ENCODE results near the gene FBXO10.

FBXO10 gene

GRCh38 chr9:37534901-37535300, 41.3 kb downstream of the FBXO10 start:
- H3K27ac ChIP-seq = no peak overlapping the region
- no peaks in the 10 kb centered on the region for H3K4me1 ChIP-seq
- H3K4me2 ChIP-seq (ENCODE audit: low read length) = no peak overlapping the region
- H3K4me3 ChIP-seq (ENCODE audit: low read depth, low read length) = no peak overlapping the region
- no peaks in the 10 kb centered on the region for H3K27me3 ChIP-seq (ENCODE audit: control insufficient read depth, insufficient read depth, low read length)
- no peaks in the 10 kb centered on the region for H3K36me3 ChIP-seq (ENCODE audit: control insufficient read depth, insufficient read depth, low read length)
- no peak overlapping the region for H3K9ac ChIP-seq
- no peaks in the 10 kb centered on the region for H3K79me2 ChIP-seq
- H2AFZ ChIP-seq = no peak overlapping the region
- TF ChIP-seq, protein P1, sequence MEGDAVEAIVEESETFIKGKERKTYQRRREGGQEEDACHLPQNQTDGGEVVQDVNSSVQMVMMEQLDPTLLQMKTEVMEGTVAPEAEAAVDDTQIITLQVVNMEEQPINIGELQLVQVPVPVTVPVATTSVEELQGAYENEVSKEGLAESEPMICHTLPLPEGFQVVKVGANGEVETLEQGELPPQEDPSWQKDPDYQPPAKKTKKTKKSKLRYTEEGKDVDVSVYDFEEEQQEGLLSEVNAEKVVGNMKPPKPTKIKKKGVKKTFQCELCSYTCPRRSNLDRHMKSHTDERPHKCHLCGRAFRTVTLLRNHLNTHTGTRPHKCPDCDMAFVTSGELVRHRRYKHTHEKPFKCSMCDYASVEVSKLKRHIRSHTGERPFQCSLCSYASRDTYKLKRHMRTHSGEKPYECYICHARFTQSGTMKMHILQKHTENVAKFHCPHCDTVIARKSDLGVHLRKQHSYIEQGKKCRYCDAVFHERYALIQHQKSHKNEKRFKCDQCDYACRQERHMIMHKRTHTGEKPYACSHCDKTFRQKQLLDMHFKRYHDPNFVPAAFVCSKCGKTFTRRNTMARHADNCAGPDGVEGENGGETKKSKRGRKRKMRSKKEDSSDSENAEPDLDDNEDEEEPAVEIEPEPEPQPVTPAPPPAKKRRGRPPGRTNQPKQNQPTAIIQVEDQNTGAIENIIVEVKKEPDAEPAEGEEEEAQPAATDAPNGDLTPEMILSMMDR (IDR thresholded peaks at IDR 0.05) = no peak
- no peaks in the 10 kb centered on the region for H3K9me3 ChIP-seq (ENCODE audit: control insufficient read depth, low read length)

DNA sequence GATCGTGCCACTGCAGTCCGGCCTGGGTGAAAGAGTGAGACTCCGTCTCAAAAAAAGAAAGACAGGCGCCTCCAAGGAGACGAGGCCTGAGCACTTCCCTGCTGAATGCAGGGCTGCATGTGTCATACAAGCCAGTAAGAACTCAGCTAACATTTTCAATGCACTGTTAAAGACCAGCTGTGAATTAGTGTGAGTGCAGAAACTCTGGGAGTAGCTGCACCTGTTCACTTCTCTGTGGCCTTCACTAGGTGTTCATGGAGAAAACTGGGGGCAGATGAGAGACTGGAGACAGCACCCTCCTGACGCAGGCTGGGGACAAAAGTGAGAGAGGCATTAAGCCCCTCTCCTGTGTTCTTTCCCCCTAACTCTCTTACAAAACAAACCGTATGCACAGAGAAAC, 41.8 kb downstream of the FBXO10 start:
- Histone ChIP-seq H3K79me2 (no peaks in the 10 kb centered on the region), H2AFZ (no peak overlapping the region), H3K4me2 (ENCODE audit: low read length) (no peak overlapping the region), H3K27me3 (ENCODE audit: control insufficient read depth, insufficient read depth, low read length) (no peaks in the 10 kb centered on the region), H3K4me3 (ENCODE audit: low read depth, low read length) (no peak overlapping the region), H3K36me3 (ENCODE audit: control insufficient read depth, insufficient read depth, low read length) (no peaks in the 10 kb centered on the region), H3K27ac (no peak overlapping the region), H3K4me1 (no peaks in the 10 kb centered on the region), H3K9me3 (ENCODE audit: control insufficient read depth, low read length) (no peaks in the 10 kb centered on the region), H3K9ac (no peak overlapping the region)
- TF ChIP-seq, protein P1 (IDR thresholded peaks at IDR 0.05) = no peak

DNA sequence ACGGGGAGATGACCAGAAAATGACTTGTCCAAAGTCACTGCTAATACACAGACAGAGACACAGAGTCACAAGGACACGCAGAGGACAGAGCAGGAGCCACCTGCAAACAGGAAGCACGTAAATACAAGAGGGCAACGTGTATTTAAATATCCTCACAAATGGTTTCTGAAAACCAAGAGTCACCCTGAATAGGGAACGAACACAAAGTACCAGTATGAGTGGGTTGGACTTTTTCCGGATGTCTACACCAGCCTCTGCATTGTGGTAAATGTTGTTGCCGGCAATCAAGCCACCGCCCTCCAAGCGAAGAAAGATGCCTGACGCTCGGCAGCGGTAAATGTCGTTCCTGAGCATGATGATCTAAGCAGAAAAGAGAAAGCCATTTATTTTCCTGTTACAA, 44.5 kb downstream of the FBXO10 start:
- H3K9me3 ChIP-seq (ENCODE audit: control insufficient read depth, low read length) = no peaks in the 10 kb centered on the region
- no peak overlapping the region for H3K4me3 ChIP-seq (ENCODE audit: low read depth, low read length)
- TF ChIP-seq, protein P1 (IDR thresholded peaks at IDR 0.05) = no peak
- no peaks in the 10 kb centered on the region for H3K79me2 ChIP-seq
- no peak overlapping the region for H3K27ac ChIP-seq
- H3K4me2 ChIP-seq (ENCODE audit: low read length) = no peak overlapping the region
- no peaks in the 10 kb centered on the region for H3K4me1 ChIP-seq
- H3K9ac ChIP-seq = no peak overlapping the region
- no peaks in the 10 kb centered on the region for H3K27me3 ChIP-seq (ENCODE audit: control insufficient read depth, insufficient read depth, low read length)
- H2AFZ ChIP-seq = no peak overlapping the region
- no peaks in the 10 kb centered on the region for H3K36me3 ChIP-seq (ENCODE audit: control insufficient read depth, insufficient read depth, low read length)

DNA sequence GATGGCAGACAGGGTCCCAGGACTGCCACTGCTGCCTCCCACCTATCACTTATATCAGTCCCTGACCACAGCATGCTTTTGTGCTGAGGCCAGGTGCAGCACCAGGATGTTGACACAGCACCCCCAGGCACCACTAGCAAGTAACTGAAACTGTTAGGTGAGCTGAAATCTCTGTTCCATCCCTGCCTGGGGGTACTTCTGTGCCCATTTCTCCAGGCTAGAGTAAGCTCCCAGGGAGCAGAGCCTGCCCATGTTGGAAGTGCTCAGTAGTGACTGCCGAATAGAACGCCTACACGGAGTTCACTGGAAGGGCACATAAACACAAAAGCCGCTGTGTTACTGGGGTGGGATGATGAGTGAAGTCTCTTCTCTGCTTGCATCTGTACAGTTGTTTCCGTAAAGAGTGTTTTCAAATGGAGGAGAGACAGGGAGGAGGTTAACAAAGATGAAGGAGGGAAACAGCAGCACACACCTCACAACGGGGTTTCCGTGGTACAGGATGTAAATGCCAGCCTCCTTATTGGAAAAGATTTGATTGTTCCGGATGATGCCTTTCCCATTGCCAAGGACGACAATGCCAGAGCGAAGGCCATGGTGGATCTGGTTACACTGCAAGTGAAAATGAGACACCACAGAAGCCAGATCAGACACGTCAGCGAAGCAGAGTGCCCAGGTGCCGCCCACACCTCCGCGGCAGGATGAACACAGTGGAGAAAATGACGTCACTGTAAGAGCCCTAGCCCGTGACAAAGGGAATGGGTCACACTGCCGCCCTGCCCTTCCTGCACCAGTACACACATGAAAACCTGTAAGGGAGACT, 47.3 kb downstream of the FBXO10 start:
- H3K9ac ChIP-seq = no peak overlapping the region
- H3K27ac ChIP-seq = peak overlapping the region; percentile 49
- H3K9me3 ChIP-seq (ENCODE audit: control insufficient read depth, low read length) = no peaks in the 10 kb centered on the region
- H3K4me3 ChIP-seq (ENCODE audit: low read depth, low read length) = no peak overlapping the region
- H3K79me2 ChIP-seq = no peaks in the 10 kb centered on the region
- peak overlapping the region; percentile 33 for H3K4me2 ChIP-seq (ENCODE audit: low read length)
- H2AFZ ChIP-seq = peak overlapping the region; percentile 78
- no peaks in the 10 kb centered on the region for H3K27me3 ChIP-seq (ENCODE audit: control insufficient read depth, insufficient read depth, low read length)
- no peaks in the 10 kb centered on the region for H3K4me1 ChIP-seq
- TF ChIP-seq, protein P1 (IDR thresholded peaks at IDR 0.05) = no peak
- no peaks in the 10 kb centered on the region for H3K36me3 ChIP-seq (ENCODE audit: control insufficient read depth, insufficient read depth, low read length)

- H3K9ac ChIP-seq = no peak overlapping the region
- H3K36me3 ChIP-seq (ENCODE audit: control insufficient read depth, insufficient read depth, low read length) = no peaks in the 10 kb centered on the region
- no peaks in the 10 kb centered on the region for H3K9me3 ChIP-seq (ENCODE audit: control insufficient read depth, low read length)
- no peaks in the 10 kb centered on the region for H3K27me3 ChIP-seq (ENCODE audit: control insufficient read depth, insufficient read depth, low read length)
- H3K27ac ChIP-seq = no peak overlapping the region
- no peaks in the 10 kb centered on the region for H3K4me1 ChIP-seq
- no peak overlapping the region for H2AFZ ChIP-seq
- no peaks in the 10 kb centered on the region for H3K79me2 ChIP-seq
- TF ChIP-seq, protein P1 (IDR thresholded peaks at IDR 0.05) = no peak
- no peak overlapping the region for H3K4me3 ChIP-seq (ENCODE audit: low read depth, low read length)
- no peak overlapping the region for H3K4me2 ChIP-seq (ENCODE audit: low read length)
Observed at GRCh38 chr9:37523916-37524315, 52.3 kb downstream of the FBXO10 start.
